HG03520 (cell line): Measurements from ENCODE around the gene HEATR9.
"Not testable (repeated sequence)": the region's sequence is repeated elsewhere in the genome, so short reads cannot be mapped to it uniquely, and the experiment has no call there.

Source experiments
- ATAC-seq: cut with Tn5 transposase; IDR thresholded peaks from one replicate; pipeline ENCODE4 v1.9.1; 2021; ENCODE audit warnings: mild to moderate bottlenecking, moderate library complexity; ENCODE audit not compliant: unreplicated experiment

The HEATR9 gene

GRCh38 chr17:35868737-35869136 lies at the start of gene HEATR9:
Gene HEATR9, minus strand, starts transcription at chr17:35868891. Its CDS starts 149 bp downstream, at chr17:35868742.
- no peak for ATAC-seq

- no peak for ATAC-seq
These were observed 49.0 kb upstream of the HEATR9 start for GRCh38 chr17:35917519-35918213.

GRCh38 chr17:35915153-35915964 lies 46.7 kb upstream of the HEATR9 start:
- no peak for ATAC-seq

GRCh38 chr17:35914354-35914753 lies 45.7 kb upstream of the HEATR9 start:
- ATAC-seq, result no peak

- ATAC-seq, result no peak
These were observed 44.9 kb upstream of the HEATR9 start for GRCh38 chr17:35913609-35914008.

GRCh38 chr17:35912942-35913341 lies 44.3 kb upstream of the HEATR9 start:
- no peak for ATAC-seq

- no peak for ATAC-seq
These were observed 43.7 kb upstream of the HEATR9 start for GRCh38 chr17:35912339-35912912.

GRCh38 chr17:35909408-35909807 lies 40.7 kb upstream of the HEATR9 start:
- ATAC-seq, result no peak

GRCh38 chr17:35907691-35908090 lies 39.0 kb upstream of the HEATR9 start:
- ATAC-seq, result no peak

GRCh38 chr17:35906926-35907637 lies 38.4 kb upstream of the HEATR9 start:
- no peak for ATAC-seq

GRCh38 chr17:35906191-35906925 lies 37.7 kb upstream of the HEATR9 start:
- no peak for ATAC-seq

- ATAC-seq, result no peak
These were observed 34.8 kb upstream of the HEATR9 start for GRCh38 chr17:35903451-35903850.

GRCh38 chr17:35901631-35902175 lies 33.0 kb upstream of the HEATR9 start:
- ATAC-seq, result no peak

- no peak for ATAC-seq
These were observed 32.2 kb upstream of the HEATR9 start for GRCh38 chr17:35900708-35901480.

- no peak for ATAC-seq
These were observed 31.6 kb upstream of the HEATR9 start for GRCh38 chr17:35900280-35900679.

- no peak for ATAC-seq
These were observed 29.8 kb upstream of the HEATR9 start for GRCh38 chr17:35898283-35899070.

GRCh38 chr17:35897772-35898171 lies 29.1 kb upstream of the HEATR9 start:
- ATAC-seq, result not testable (repeated sequence)

GRCh38 chr17:35895636-35896587 lies 27.2 kb upstream of the HEATR9 start:
- no peak for ATAC-seq
